Sigmoid colon (tissue), 4 donors: Measurements from ENCODE around the gene ADM2.

Experiments
- CTCF ChIP-seq, 4 experiments: fragments of 450-650 bp in 3 of 4; fragments of 200-600 bp in 1 of 4; IDR thresholded peaks; one replicate each; pipeline ENCODE4 v1.5.1; 2016 to 2019; ENCODE audit warnings: antibody characterized with exemption in 4 of 4, mild to moderate bottlenecking in 3 of 4, moderate library complexity in 2 of 4
- POLR2AphosphoS5 ChIP-seq, 4 donors: sonication (generic); formaldehyde crosslinking; IDR thresholded peaks; one replicate each; pipeline ENCODE4 v1.6.1; 2017; ENCODE audit warnings: antibody characterized with exemption in 4 of 4

DNA sequence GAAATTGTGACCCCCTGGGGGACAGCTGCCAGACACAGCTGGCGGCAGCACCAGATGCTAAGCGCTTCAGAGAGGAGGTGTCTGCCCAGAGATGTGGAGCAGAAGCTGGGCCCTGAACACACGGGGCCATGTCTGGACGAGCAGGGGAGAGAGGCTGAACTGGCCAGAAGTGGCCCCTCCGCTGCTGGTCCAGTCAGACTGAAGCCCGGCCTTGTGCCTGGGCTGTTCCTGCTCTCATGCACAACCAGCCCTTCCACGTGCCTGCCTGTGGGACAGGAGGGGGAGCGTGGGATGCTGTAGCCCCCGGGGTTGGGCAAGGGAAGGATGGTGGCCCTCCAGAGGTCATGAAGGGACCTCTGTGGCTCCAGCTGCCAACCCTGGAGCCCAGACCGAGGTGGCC is 1.8 kb downstream of the ADM2 start:
- TF ChIP-seq CTCF (IDR thresholded peaks at IDR 0.05) = no peak
- TF ChIP-seq POLR2AphosphoS5 (IDR thresholded peaks at IDR 0.05) = no peak
